ENCODE results near the gene RAB36.

DNA sequence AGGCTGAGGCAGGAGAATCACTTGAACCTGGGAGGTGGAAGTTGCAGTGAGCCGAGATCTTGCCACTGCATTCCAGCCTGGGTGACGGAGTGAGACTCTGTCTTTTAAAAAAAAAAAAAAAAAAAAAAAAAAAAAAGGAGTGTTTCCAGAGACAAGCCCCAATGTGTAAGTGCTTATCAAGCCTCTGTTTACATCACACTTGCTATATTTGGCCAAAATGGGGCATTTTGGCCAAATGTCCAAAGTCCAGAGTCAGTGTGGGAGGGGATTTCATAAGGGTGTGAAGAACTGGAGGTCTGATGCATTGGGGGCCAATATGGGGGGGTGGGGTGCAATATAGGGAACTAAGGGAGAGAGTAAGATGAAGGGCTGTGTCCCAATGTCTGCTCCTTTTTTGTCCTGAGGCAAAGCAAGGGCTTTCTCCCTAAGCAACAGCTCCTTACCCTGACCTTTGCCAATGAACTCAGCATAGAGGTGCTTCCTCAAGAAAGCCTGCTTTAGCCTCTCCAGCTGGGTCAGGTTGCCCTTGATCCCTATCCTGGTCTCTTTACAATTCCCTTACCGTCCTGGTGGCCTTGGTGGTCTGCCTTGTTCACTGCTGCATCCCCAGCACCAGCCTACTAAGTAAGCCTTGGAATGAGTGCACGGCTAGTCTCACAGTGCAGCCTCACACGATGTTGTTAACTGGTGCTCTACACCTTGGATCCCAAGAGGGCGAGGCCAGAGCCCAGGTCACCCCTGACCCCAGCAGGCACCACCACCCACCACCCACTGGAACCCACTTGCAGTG, 21.0 kb downstream of the RAB36 start:
- TF ChIP-seq, protein P1, sequence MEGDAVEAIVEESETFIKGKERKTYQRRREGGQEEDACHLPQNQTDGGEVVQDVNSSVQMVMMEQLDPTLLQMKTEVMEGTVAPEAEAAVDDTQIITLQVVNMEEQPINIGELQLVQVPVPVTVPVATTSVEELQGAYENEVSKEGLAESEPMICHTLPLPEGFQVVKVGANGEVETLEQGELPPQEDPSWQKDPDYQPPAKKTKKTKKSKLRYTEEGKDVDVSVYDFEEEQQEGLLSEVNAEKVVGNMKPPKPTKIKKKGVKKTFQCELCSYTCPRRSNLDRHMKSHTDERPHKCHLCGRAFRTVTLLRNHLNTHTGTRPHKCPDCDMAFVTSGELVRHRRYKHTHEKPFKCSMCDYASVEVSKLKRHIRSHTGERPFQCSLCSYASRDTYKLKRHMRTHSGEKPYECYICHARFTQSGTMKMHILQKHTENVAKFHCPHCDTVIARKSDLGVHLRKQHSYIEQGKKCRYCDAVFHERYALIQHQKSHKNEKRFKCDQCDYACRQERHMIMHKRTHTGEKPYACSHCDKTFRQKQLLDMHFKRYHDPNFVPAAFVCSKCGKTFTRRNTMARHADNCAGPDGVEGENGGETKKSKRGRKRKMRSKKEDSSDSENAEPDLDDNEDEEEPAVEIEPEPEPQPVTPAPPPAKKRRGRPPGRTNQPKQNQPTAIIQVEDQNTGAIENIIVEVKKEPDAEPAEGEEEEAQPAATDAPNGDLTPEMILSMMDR (conservative IDR thresholded peaks at IDR 0.05; ENCODE audit: low read length): no peak
- no peak for TF ChIP-seq EZH2phosphoT487 (IDR thresholded peaks at IDR 0.05; ENCODE audit: borderline replicate concordance, low read depth, low read length)
